Lung (tissue), 12 donors: ENCODE data around the gene RIMS3. TPM values are rescaled to one million over a fixed set of nuclear protein-coding genes. Genes with fewer than 3 reads are reported as not detected.

ENCODE experiments used
- ATAC-seq: fragments of 200-7000 bp; cut with Tn5 transposase; one replicate; pipeline ENCODE4 v1.9.1; 2020; ENCODE audit warnings: moderate number of reproducible peaks; ENCODE audit not compliant: insufficient read depth, low FRiP score
- DNase-seq, 3 donors: peaks; one replicate each; pipeline ENCODE4 v3.0.0-alpha.2; 2013 to 2017
- H3K27ac ChIP-seq, 2 donors: one replicate each; pipeline ENCODE4 v1.5.1; 2013; ENCODE audit warnings: mild to moderate bottlenecking in 2 of 2, moderate library complexity in 2 of 2, control low read depth in 1 of 2, inconsistent platforms in 1 of 2, low read depth in 1 of 2, low read length in 1 of 2
- H3K27me3 ChIP-seq, 3 donors: one replicate each; pipeline ENCODE4 v1.5.1; 2013; ENCODE audit warnings: low read length in 2 of 3; ENCODE audit not compliant: control insufficient read depth in 3 of 3, insufficient read depth in 3 of 3
- H3K36me3 ChIP-seq, 4 donors: one replicate each; pipeline ENCODE4 v1.5.1; 2013; ENCODE audit warnings: low read length in 4 of 4, mild to moderate bottlenecking in 1 of 4, moderate library complexity in 1 of 4; ENCODE audit not compliant: control insufficient read depth in 4 of 4, insufficient read depth in 4 of 4
- H3K4me1 ChIP-seq, 5 donors: one replicate each; pipeline ENCODE4 v1.5.1; 2013; ENCODE audit warnings: low read length in 5 of 5, mild to moderate bottlenecking in 2 of 5, moderate library complexity in 1 of 5; ENCODE audit not compliant: control insufficient read depth in 5 of 5, insufficient read depth in 5 of 5
- H3K4me3 ChIP-seq: one replicate; pipeline ENCODE4 v1.5.1; 2013; ENCODE audit warnings: mild to moderate bottlenecking, control low read depth, moderate library complexity
- H3K9ac ChIP-seq, 2 donors: one replicate each; pipeline ENCODE4 v1.5.1; 2013; ENCODE audit warnings: low read length in 2 of 2, control low read depth in 1 of 2; ENCODE audit not compliant: insufficient read depth in 1 of 2
- H3K9me3 ChIP-seq, 4 donors: one replicate each; pipeline ENCODE4 v1.5.1; 2013; ENCODE audit warnings: low read length in 3 of 4, mild to moderate bottlenecking in 1 of 4, moderate library complexity in 1 of 4; ENCODE audit not compliant: control insufficient read depth in 4 of 4, insufficient read depth in 3 of 4
- WGBS, 2 donors: extraction: QIAGEN DNeasy Blood & Tissue Kit; methylation state at CpG; one replicate each; pipeline ENCODE4 v1.1.7; 2013; 5-methylcytosine and 5-hydroxymethylcytosine counted together
- polyA plus RNA-seq, 2 donors: library from polyadenylated mRNA; stranded (reverse); fragments of 200-250 nt; gene quantifications; one replicate each; pipeline ENCODE4 v1.2.1, GENCODE V29; 2013
- total RNA-seq, 2 donors: library from RNA; depleted of rRNA in 1 of 2; stranded (reverse); fragments of >200 nt in 1 of 2; gene quantifications; one replicate each; pipeline ENCODE4 v1.2.1, GENCODE V29; 2014 to 2021
- TF ChIP-seq, protein P1 (sequence below): IDR thresholded peaks from 2 replicates; pipeline ENCODE4 v1.5.1; 2012; ENCODE audit warnings: mild to moderate bottlenecking; ENCODE audit errors: control extremely low read depth, extremely low read depth
- donor health status: control.
- donor health status: control.
- donor health status: Bipolar disorder and iron deficiency.
- donor health status: healthy.
- donor health status: DM: yes; HTN: yes; CAD: no.

RIMS3 gene
- total and polyA plus RNA-seq, 4 donors: 0.93 to 5.5 (median 1.5) TPM

DNA sequence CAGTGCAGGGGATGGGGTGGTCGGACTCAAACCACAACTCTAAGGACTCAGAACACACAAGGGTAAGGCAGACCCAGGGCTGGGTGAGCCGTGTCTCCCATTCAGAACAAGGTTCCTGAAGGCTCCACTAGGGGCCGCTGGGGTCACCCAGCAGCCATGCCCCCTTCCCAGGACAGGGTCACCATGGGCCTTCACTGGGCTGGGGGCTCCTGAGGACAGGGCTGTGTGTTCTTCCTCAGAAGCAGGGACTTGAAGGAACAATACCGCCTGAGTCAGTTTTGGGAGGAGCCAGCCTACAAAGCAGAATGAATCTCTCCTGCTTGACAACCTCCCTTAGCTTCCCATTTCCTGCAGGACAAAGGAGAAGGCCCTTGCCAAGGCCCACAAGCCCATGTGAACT, 15.4 kb downstream of the RIMS3 start:
- WGBS, 2 donors: 60% methylated on average over 4 of the region's 4 CpGs
- H3K36me3 ChIP-seq: no peaks in the 10 kb centered on the region
- no peaks in the 10 kb centered on the region for H3K27me3 ChIP-seq
- DNase-seq (peak in 1 of 3 donors; percentile 20), ATAC-seq (no peak)
- H3K4me3 ChIP-seq: no peak overlapping the region
- TF ChIP-seq, protein P1, sequence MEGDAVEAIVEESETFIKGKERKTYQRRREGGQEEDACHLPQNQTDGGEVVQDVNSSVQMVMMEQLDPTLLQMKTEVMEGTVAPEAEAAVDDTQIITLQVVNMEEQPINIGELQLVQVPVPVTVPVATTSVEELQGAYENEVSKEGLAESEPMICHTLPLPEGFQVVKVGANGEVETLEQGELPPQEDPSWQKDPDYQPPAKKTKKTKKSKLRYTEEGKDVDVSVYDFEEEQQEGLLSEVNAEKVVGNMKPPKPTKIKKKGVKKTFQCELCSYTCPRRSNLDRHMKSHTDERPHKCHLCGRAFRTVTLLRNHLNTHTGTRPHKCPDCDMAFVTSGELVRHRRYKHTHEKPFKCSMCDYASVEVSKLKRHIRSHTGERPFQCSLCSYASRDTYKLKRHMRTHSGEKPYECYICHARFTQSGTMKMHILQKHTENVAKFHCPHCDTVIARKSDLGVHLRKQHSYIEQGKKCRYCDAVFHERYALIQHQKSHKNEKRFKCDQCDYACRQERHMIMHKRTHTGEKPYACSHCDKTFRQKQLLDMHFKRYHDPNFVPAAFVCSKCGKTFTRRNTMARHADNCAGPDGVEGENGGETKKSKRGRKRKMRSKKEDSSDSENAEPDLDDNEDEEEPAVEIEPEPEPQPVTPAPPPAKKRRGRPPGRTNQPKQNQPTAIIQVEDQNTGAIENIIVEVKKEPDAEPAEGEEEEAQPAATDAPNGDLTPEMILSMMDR: no peak
- H3K27ac ChIP-seq: no peak overlapping the region
- peaks cover 0 to 2% (median 0%) of the 10 kb centered on the region in 4 donors for H3K9me3 ChIP-seq
- H3K9ac ChIP-seq: no peak overlapping the region
- peaks cover 0 to 5% (median 0%) of the 10 kb centered on the region in 5 donors for H3K4me1 ChIP-seq

DNA sequence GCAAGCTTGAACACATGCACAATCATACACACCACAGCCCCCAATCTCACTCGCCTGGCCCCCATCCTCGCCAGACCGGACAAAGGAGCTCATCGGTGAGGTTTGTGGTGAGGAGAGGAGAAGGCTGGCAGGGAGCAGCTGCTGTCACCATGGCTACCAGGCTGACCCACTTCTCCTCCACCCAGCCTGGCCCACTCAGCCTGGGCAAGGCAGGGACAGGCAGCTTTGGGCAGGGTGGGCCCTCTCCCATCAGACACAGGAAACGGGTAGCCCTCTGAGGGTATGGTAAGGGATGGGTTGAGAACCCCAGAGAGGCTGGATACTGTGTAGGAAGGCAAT, 15.9 kb downstream of the RIMS3 start:
- no peak overlapping the region for H3K9ac ChIP-seq
- H3K36me3 ChIP-seq: no peaks in the 10 kb centered on the region
- ATAC-seq: no peak
- H3K27me3 ChIP-seq: no peaks in the 10 kb centered on the region
- peaks cover 0 to 5% (median 0%) of the 10 kb centered on the region in 5 donors for H3K4me1 ChIP-seq
- H3K9me3 ChIP-seq: peaks cover 0 to 2% (median 0%) of the 10 kb centered on the region in 4 donors
- TF ChIP-seq, protein P1: no peak
- DNase-seq: no peak
- H3K27ac ChIP-seq: peak overlapping the region in 1 of 2 donors; percentile 15
- WGBS, 2 donors: 66 to 73% methylated on average over 5 of the region's 5 CpGs
- no peak overlapping the region for H3K4me3 ChIP-seq

DNA sequence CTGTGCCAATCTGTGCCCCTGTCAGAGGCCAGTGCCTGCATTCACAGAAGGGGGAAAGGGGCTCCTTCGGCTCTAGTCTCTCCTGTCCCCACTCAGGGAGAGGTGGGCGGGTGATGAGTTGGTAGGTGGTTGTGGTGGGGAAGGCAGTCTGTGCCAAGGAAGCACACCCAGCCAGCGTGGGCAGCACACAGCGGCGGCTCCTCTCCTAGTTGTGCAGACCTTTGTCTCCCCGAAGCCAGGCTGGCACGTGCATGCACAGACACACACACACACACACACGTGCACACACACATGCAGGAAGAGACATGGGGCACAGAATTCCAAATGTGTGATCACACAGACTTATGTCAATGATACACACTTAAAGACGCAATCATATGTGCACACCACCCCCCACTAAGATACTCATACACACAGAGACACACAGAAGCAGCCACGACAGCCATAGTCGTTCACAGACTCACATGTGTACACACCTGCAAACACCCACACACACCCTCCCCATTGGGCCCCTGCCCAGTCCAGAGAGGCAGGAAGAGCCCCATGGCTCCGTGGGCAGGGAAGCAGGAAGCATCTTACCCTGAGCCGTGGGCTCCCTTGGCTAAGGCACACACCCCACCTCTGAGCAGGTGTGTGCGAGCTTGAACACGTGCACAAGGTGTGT, 16.4 kb downstream of the RIMS3 start:
- Histone ChIP-seq H3K4me1 (peaks cover 0 to 5% (median 0%) of the 10 kb centered on the region in 5 donors), H3K9ac (no peak overlapping the region), H3K27ac (no peak overlapping the region), H3K9me3 (peaks cover 0 to 2% (median 0%) of the 10 kb centered on the region in 4 donors), H3K4me3 (no peak overlapping the region), H3K36me3 (no peaks in the 10 kb centered on the region), H3K27me3 (no peaks in the 10 kb centered on the region)
- ATAC-seq (no peak), DNase-seq (no peak)
- TF ChIP-seq, protein P1: no peak
- WGBS, 2 donors: 67 to 73% methylated on average over 15 of the region's 15 CpGs

DNA sequence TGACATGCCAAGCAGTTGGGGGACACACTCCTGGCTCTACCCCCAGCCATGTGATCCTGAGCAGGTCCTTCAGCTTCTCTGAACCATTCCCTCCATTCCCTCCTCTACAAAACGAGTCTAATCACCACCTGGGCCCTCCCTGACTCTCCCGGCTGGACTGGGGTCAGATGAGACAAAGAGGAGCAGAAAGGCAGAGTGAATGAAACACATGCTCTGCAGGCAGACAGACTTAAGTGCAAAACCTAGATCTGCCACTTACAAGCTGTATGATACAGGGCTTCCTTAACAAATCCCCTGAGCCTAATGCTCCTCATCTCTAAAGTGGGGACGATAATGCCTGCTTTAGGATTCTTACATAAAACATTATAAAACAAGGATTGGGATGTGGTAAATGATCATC, 17.3 kb downstream of the RIMS3 start:
- TF ChIP-seq, protein P1: no peak
- Histone ChIP-seq H3K27me3 (no peaks in the 10 kb centered on the region), H3K9me3 (peaks cover 0 to 2% (median 0%) of the 10 kb centered on the region in 4 donors), H3K4me3 (no peak overlapping the region), H3K4me1 (peaks cover 0 to 5% (median 0%) of the 10 kb centered on the region in 5 donors), H3K27ac (no peak overlapping the region), H3K9ac (no peak overlapping the region), H3K36me3 (no peaks in the 10 kb centered on the region)
- WGBS, 2 donors: 86 to 89% methylated on average over 3 of the region's 3 CpGs
- DNase-seq (no peak), ATAC-seq (no peak)
